Right cardiac atrium (tissue), 5 donors: ENCODE data around the gene CIAO2A. TPM values are rescaled to one million over a fixed set of nuclear protein-coding genes. Genes with fewer than 3 reads are reported as not detected.
A peak's percentile ranks its signal among the peaks of the same experiment; 100 is the strongest.

Experiments used
- ATAC-seq, 2 donors: fragments of 200-7000 bp; cut with Tn5 transposase; one replicate each; pipeline versions ENCODE4 v1.8.0 to v1.9.1; 2020; ENCODE audit warnings: moderate library complexity in 2 of 2, mild to moderate bottlenecking in 1 of 2
- DNase-seq, 3 donors: peaks; one replicate each; pipeline ENCODE4 v3.0.0-alpha.2; 2020
- H3K27ac ChIP-seq: one replicate; pipeline ENCODE4 v1.5.1; 2013; ENCODE audit warnings: mild to moderate bottlenecking, low read length, control low read depth, moderate library complexity
- H3K27me3 ChIP-seq: one replicate; pipeline ENCODE4 v1.6.1; 2013; ENCODE audit not compliant: control insufficient read depth, insufficient read depth
- H3K4me1 ChIP-seq: one replicate; pipeline ENCODE4 v1.6.1; 2013; ENCODE audit warnings: low read length; ENCODE audit not compliant: control insufficient read depth, insufficient read depth
- H3K4me3 ChIP-seq: one replicate; pipeline ENCODE4 v1.5.1; 2013; ENCODE audit warnings: low read length, control low read depth
- H3K9me3 ChIP-seq: one replicate; pipeline ENCODE4 v1.6.1; 2013; ENCODE audit warnings: low read length; ENCODE audit not compliant: control insufficient read depth
- WGBS: extraction: QIAGEN DNeasy Blood & Tissue Kit; methylation state at CpG from one replicate; pipeline ENCODE4 v1.1.7; 2013; 5-methylcytosine and 5-hydroxymethylcytosine counted together
- intact Hi-C, 4 donors: fragments of 100-400 bp; cut with DNase I; formaldehyde crosslinking; loops; one replicate each; pipeline versions ENCODE4 v1.11.0 to v1.14.0; 2022 to 2023
- polyA plus RNA-seq: library from polyadenylated mRNA; stranded (reverse); fragments of 200-250 nt; gene quantifications from one replicate; pipeline ENCODE4 v1.2.3, GENCODE V29; 2013
- total RNA-seq, 4 donors: library from RNA; stranded (reverse); fragmentation: NEBNext Ultra II Directional; extraction: Animal tissue kit (Norgen Biotek cat#: 25700); gene quantifications; one replicate each; pipeline ENCODE4 v1.2.1, GENCODE V29; 2021
- donor health status: healthy with polysubstance abuse.
- donor health status: DM: no; HTN: yes; CAD: no.
- donor health status: DM: no; HTN: no; CAD: no.
- donor health status: DM: no; HTN: yes; CAD: no; lungs with severe emphysema.
- donor health status: DM: yes; HTN: yes; CAD: no.

The CIAO2A gene
- total and polyA plus RNA-seq, 5 donors = 43.9 to 82.7 (median 55.7) TPM

GRCh38 chr15:64051407-64052259 is 42.0 kb downstream of the CIAO2A start:
- WGBS = 79% methylated on average over 6 of the region's 6 CpGs
- ATAC-seq (peak in 1 of 2 donors; percentile 39), DNase-seq (no peak)
- intact Hi-C loops = no loop called here
- Histone ChIP-seq H3K9me3 (no peaks in the 10 kb centered on the region), H3K4me1 (no peaks in the 10 kb centered on the region), H3K27ac (no peak overlapping the region), H3K4me3 (no peak overlapping the region), H3K27me3 (no peaks in the 10 kb centered on the region)

GRCh38 chr15:64051093-64051402 is 42.6 kb downstream of the CIAO2A start:
- ATAC-seq (no peak), DNase-seq (no peak)
- 93% methylated on average over 2 of the region's 2 CpGs for WGBS
- H3K4me1 ChIP-seq = no peaks in the 10 kb centered on the region
- no peaks in the 10 kb centered on the region for H3K27me3 ChIP-seq
- no peak overlapping the region for H3K27ac ChIP-seq
- intact Hi-C loops = no loop called here
- H3K4me3 ChIP-seq = no peak overlapping the region
- no peaks in the 10 kb centered on the region for H3K9me3 ChIP-seq

GRCh38 chr15:64050281-64051092 is 43.2 kb downstream of the CIAO2A start:
- H3K9me3 ChIP-seq = no peaks in the 10 kb centered on the region
- no peaks in the 10 kb centered on the region for H3K4me1 ChIP-seq
- H3K27ac ChIP-seq = no peak overlapping the region
- DNase-seq (no peak), ATAC-seq (no peak)
- WGBS = 62% methylated on average over 8 of the region's 8 CpGs
- no peak overlapping the region for H3K4me3 ChIP-seq
- no peaks in the 10 kb centered on the region for H3K27me3 ChIP-seq
- intact Hi-C loops = no loop called here

- Histone ChIP-seq H3K27me3 (no peaks in the 10 kb centered on the region), H3K27ac (no peak overlapping the region), H3K9me3 (no peaks in the 10 kb centered on the region), H3K4me3 (no peak overlapping the region), H3K4me1 (peaks cover 4% of the 10 kb centered on the region)
- no peak for ATAC-seq
- intact Hi-C loops = loop anchor here in 2 of 4 donors (5.0 to 10.0 kb wide), 4 partner anchors 64 to 297 kb away; no protein-coding TSS in a partner anchor
- no peak for DNase-seq
- WGBS = 83% methylated on average over 1 of the region's 1 CpG
Observed at GRCh38 chr15:64048781-64049460, 44.7 kb downstream of the CIAO2A start.

GRCh38 chr15:64046421-64047153 is 47.1 kb downstream of the CIAO2A start, which contains the start of gene DAPK2:
TSS of gene DAPK2 (minus strand) at chr15:64046485. CDS start at chr15:64040261, 6,224 bp downstream.
- ATAC-seq (peak; percentile 83 to 89), DNase-seq (peak; percentile 79 to 94 (median 91))
- Histone ChIP-seq H3K4me3 (peak within 1 kb of the TSS; percentile 88), H3K27ac (peak within 1 kb of the TSS; percentile 57), H3K4me1 (peaks cover 11% of the 10 kb centered on the region), H3K9me3 (no peaks in the 10 kb centered on the region), H3K27me3 (no peaks in the 10 kb centered on the region)
- intact Hi-C loops = loop anchor here in 2 of 4 donors (5.0 to 10.0 kb wide), 4 partner anchors 62 to 294 kb away; no protein-coding TSS in a partner anchor
- WGBS = 7% methylated on average over 49 of the region's 50 CpGs

GRCh38 chr15:64045774-64046420 is 47.7 kb downstream of the CIAO2A start:
- no peaks in the 10 kb centered on the region for H3K9me3 ChIP-seq
- H3K4me3 ChIP-seq = peak overlapping the region; percentile 88
- H3K27me3 ChIP-seq = no peaks in the 10 kb centered on the region
- intact Hi-C loops = loop anchor here in 2 of 4 donors (5.0 to 10.0 kb wide), 4 partner anchors 61 to 294 kb away; no protein-coding TSS in a partner anchor
- DNase-seq (peak; percentile 35 to 78 (median 76)), ATAC-seq (peak; percentile 7 to 24)
- H3K27ac ChIP-seq = peak overlapping the region; percentile 57
- WGBS = 11% methylated on average over 62 of the region's 76 CpGs
- peaks cover 11% of the 10 kb centered on the region for H3K4me1 ChIP-seq

- DNase-seq (no peak), ATAC-seq (peak; percentile 1 to 19)
- Histone ChIP-seq H3K4me3 (peak overlapping the region; percentile 88), H3K27me3 (no peaks in the 10 kb centered on the region), H3K4me1 (peaks cover 11% of the 10 kb centered on the region), H3K27ac (peak overlapping the region; percentile 57), H3K9me3 (no peaks in the 10 kb centered on the region)
- intact Hi-C loops = loop anchor here in 2 of 4 donors (5.0 to 10.0 kb wide), 4 partner anchors 60 to 293 kb away; no protein-coding TSS in a partner anchor
- WGBS = 64% methylated on average over 5 of the region's 5 CpGs
Observed at GRCh38 chr15:64045101-64045435, 48.6 kb downstream of the CIAO2A start.

GRCh38 chr15:64044300-64045100 is 49.1 kb downstream of the CIAO2A start:
- H3K4me3 ChIP-seq = peak overlapping the region; percentile 25
- intact Hi-C loops = loop anchor here in 2 of 4 donors (5.0 to 10.0 kb wide), 4 partner anchors 60 to 292 kb away; no protein-coding TSS in a partner anchor
- H3K27me3 ChIP-seq = no peaks in the 10 kb centered on the region
- DNase-seq (peak in 2 of 3 donors; percentile 27 to 42), ATAC-seq (peak; percentile 20 to 22)
- no peaks in the 10 kb centered on the region for H3K9me3 ChIP-seq
- WGBS = 66% methylated on average over 7 of the region's 7 CpGs
- peak overlapping the region; percentile 57 for H3K27ac ChIP-seq
- peaks cover 11% of the 10 kb centered on the region for H3K4me1 ChIP-seq

- Histone ChIP-seq H3K4me3 (no peak overlapping the region), H3K4me1 (peaks cover 15% of the 10 kb centered on the region), H3K27ac (no peak overlapping the region), H3K9me3 (no peaks in the 10 kb centered on the region), H3K27me3 (no peaks in the 10 kb centered on the region)
- intact Hi-C loops = no loop called here
- DNase-seq (no peak), ATAC-seq (no peak)
- 93% methylated on average over 4 of the region's 4 CpGs for WGBS
Observed at GRCh38 chr15:64038878-64039610, 54.6 kb downstream of the CIAO2A start.
